Thyroid gland (tissue), 4 donors: ENCODE data around the gene NUDT3.

Source experiments
- CTCF ChIP-seq, 6 experiments: fragments of 200-600 bp in 3 of 6; fragments of 450-650 bp in 3 of 6; sonication (generic) in 3 of 6; IDR thresholded peaks; one replicate each; pipeline ENCODE4 v1.5.1; 2016 to 2019; ENCODE audit warnings: antibody characterized with exemption in 6 of 6, mild to moderate bottlenecking in 2 of 6, inconsistent platforms in 1 of 6, moderate library complexity in 1 of 6
- POLR2A ChIP-seq, 2 donors: fragments of 450-650 bp; IDR thresholded peaks; one replicate each; pipeline ENCODE4 v1.6.1; 2017; ENCODE audit warnings: antibody characterized with exemption in 2 of 2, mild to moderate bottlenecking in 2 of 2, moderate library complexity in 1 of 2

- TF ChIP-seq CTCF (IDR thresholded peaks at IDR 0.05) (no peak), POLR2A (IDR thresholded peaks at IDR 0.05) (no peak)
These were observed 6.7 kb downstream of the NUDT3 start for GRCh38 chr6:34385793-34386195.
